Measurements from ENCODE around the gene KIF21A.

The KIF21A gene

DNA sequence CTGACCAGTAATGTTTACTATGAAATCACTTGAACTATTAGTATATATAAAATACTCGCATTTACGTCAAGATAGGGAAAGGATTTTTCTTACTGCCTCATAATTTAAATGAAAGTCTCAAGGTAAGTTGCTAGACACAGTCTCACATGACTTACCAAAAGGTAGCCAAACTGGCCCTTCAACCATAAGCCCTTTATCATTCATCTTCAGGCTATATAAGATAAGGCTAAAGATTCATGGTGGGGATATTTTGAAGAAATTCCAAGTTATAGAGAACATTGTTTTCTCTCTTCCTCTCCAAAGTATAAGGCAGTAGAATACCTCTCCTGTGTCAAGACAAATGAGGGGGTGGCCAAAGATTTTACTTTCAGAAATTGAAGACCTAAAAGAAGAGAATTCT is 23.4 kb downstream of the KIF21A start:
- no peaks in the 10 kb centered on the region for H3K36me3 Mint-ChIP-seq
- H3K9me3 Mint-ChIP-seq: peaks cover 0 to 4% of the 10 kb centered on the region in 2 donors
- DNase-seq (no peak), ATAC-seq (replicated peaks) (no peak)
- no peak overlapping the region for H3K4me3 Mint-ChIP-seq
- no peaks in the 10 kb centered on the region for H3K4me1 Mint-ChIP-seq
- no peak overlapping the region for H3K27ac Mint-ChIP-seq
- H3K27me3 Mint-ChIP-seq: no peaks in the 10 kb centered on the region

DNA sequence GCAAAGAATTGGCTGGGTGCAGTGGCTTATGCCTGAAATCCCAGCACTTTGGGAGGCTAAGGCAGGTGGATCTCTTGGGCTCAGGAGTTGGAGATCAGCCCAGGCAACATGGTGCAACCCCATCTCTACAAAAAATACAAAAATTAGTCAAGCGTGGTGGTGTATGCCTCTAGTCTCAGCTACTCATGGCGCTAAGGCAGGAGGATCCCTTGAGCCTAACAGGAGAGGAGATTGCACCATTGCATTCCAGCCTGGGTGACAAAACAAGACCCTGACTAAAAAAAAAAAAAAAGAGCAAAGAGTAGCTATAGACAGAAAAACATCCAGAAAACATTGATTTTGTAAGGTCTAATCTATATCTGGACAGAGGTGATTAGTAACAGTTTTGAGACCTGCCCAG is 25.0 kb downstream of the KIF21A start:
- DNase-seq (no peak), ATAC-seq (replicated peaks) (no peak)
- Mint-ChIP-seq H3K27ac (no peak overlapping the region), H3K36me3 (no peaks in the 10 kb centered on the region), H3K4me3 (no peak overlapping the region), H3K27me3 (no peaks in the 10 kb centered on the region), H3K4me1 (no peaks in the 10 kb centered on the region), H3K9me3 (peaks cover 0 to 4% of the 10 kb centered on the region in 2 donors)

DNA sequence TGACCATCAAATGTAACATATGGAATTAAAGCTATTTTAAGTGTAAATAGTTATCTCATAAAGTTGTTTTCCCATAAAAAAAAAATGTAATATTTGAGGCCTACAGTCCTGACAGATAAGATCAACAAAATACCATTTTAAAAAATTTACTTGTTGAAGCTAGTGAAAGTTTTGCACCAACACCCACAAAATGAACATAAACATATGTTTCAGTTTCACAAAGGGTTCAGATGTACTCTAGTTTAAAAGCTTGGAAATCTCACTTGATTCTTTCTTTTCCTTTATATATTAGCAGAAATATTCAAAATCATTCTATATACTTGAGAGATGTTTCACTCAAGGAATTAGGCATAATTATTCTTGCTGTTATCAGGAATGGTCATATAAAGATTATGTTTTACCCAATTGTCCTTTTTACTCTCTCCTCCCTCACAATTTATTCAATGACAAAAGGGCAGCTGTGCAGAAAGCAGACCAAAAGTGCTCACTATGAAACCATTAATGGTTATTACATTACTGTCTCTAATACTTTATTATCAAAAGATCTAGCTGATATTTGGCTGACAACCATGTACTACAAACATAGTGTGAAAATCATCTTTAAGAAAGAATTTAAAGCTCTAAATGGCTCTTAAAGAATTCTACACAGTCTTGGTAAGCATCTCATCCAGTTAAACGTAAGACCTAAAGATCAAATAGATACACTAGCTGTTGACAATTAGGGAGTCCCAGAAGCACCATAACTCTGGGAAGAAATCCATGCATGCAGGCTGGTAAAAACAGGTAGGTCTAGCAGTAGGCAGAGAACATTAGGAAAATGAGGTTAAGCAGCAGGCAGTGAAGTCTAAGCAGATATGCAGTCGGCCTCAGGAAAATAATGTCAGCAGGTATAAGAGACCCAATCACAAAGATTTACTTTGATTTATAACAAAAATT is 28.8 kb downstream of the KIF21A start:
- ATAC-seq (replicated peaks) (no peak), DNase-seq (no peak)
- H3K4me3 Mint-ChIP-seq: no peak overlapping the region
- no peaks in the 10 kb centered on the region for H3K4me1 Mint-ChIP-seq
- no peaks in the 10 kb centered on the region for H3K27me3 Mint-ChIP-seq
- no peaks in the 10 kb centered on the region for H3K36me3 Mint-ChIP-seq
- no peak overlapping the region for H3K27ac Mint-ChIP-seq
- H3K9me3 Mint-ChIP-seq: no peaks in the 10 kb centered on the region

DNA sequence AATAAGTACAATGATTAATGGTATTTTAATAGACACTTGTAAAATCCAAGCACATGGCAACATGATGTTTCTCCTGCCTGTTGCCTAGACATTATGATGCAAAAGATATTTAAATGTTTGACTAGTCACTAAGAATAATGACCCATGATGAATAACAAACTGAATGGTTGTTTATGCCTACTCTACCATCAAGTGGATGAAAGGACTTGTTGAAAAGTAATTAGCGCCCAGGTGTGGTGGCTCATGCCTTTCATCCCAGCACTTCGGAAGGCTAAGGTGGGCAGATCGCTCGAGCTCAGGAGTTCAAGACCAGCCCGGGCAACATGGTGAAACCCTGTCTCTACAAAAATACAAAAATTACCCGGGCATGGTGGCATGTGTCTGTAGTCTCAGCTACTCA is 30.7 kb downstream of the KIF21A start:
- no peak for ATAC-seq (replicated peaks)
- Mint-ChIP-seq H3K27me3 (no peaks in the 10 kb centered on the region), H3K27ac (no peak overlapping the region), H3K4me3 (no peak overlapping the region), H3K9me3 (no peaks in the 10 kb centered on the region), H3K4me1 (no peaks in the 10 kb centered on the region), H3K36me3 (no peaks in the 10 kb centered on the region)
- no peak for DNase-seq

DNA sequence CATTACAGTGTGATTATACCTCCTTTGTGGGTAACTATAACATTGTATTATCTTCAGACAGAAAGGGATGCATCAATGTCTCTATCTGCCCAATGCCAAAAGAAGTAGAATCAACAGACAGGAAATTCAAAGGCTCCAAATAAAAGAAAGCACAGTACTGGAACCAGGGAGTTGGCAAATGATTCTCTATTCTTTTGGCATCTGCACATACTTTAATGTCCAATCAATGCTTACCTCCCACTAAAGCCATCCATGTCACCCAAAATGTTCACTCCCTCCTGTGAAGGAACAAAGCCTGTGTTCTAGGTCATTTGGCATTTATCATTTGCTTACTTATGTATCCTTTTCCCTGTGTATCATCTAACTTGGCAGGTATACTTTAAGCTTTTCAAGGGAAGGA is 36.7 kb downstream of the KIF21A start:
- Mint-ChIP-seq H3K27me3 (no peaks in the 10 kb centered on the region), H3K4me3 (no peak overlapping the region), H3K4me1 (no peaks in the 10 kb centered on the region), H3K36me3 (no peaks in the 10 kb centered on the region), H3K9me3 (no peaks in the 10 kb centered on the region), H3K27ac (no peak overlapping the region)
- no peak for ATAC-seq (replicated peaks)
- no peak for DNase-seq

DNA sequence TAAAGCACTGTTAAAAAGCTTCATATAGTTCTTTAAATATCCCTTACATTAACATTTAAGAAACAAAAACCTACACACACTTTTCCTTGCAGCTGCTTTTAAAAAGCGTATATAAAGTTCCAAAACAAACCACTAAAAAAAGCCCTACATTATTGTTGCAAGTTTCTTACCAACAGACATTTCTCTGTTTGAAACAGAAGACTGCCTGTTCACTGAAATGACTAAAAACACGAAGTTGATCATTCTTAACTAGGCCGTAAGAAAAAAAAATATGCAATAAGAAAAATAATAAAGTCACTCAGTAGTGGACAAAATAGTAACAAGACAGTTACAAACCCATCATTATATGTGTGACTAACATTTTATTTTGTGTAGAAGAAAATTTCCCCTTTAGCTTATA is 37.3 kb downstream of the KIF21A start:
- DNase-seq (no peak), ATAC-seq (replicated peaks) (no peak)
- Mint-ChIP-seq H3K36me3 (no peaks in the 10 kb centered on the region), H3K27ac (no peak overlapping the region), H3K27me3 (no peaks in the 10 kb centered on the region), H3K9me3 (no peaks in the 10 kb centered on the region), H3K4me1 (no peaks in the 10 kb centered on the region), H3K4me3 (no peak overlapping the region)

DNA sequence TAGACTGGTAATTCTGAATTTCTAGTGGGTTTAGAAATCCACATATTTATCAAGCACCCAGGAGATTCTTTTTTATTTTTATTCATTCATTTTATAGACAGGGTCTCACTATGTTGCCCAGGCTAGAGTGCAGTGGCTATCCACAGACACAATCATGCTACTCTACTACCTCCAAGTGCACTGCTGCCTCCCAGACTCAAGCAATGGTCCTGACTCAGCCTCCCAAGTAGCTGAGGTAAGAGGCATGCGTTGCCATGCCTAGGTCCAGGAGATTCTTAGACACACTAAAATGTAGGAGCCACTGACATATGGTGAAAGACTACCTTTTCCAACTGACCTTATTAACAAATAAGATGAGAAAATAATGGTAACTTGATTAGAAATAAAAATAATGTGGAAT is 38.9 kb downstream of the KIF21A start:
- no peak overlapping the region for H3K4me3 Mint-ChIP-seq
- H3K27ac Mint-ChIP-seq: no peak overlapping the region
- no peaks in the 10 kb centered on the region for H3K27me3 Mint-ChIP-seq
- no peak for ATAC-seq (replicated peaks)
- H3K36me3 Mint-ChIP-seq: no peaks in the 10 kb centered on the region
- no peaks in the 10 kb centered on the region for H3K4me1 Mint-ChIP-seq
- no peak for DNase-seq
- H3K9me3 Mint-ChIP-seq: no peaks in the 10 kb centered on the region

DNA sequence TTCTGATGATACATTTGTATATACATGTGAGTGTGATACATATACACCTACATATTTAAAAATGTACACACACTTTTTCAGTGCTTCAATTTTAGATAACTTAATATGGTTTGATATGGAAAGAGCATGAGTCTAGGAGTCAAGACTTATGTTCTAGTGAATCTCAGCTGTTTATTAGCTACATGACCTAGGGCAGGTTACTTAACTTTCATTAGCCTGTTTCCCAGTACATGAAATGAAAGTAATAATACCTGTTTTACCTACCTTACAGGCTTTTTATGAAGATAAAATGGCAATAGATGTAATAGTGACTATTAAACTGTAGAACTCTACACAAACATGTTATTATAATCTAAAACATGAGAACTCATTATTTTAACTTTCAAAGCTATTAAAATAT is 39.5 kb downstream of the KIF21A start:
- no peak overlapping the region for H3K27ac Mint-ChIP-seq
- H3K27me3 Mint-ChIP-seq: no peaks in the 10 kb centered on the region
- ATAC-seq (replicated peaks): no peak
- no peaks in the 10 kb centered on the region for H3K36me3 Mint-ChIP-seq
- H3K9me3 Mint-ChIP-seq: no peaks in the 10 kb centered on the region
- H3K4me1 Mint-ChIP-seq: no peaks in the 10 kb centered on the region
- no peak overlapping the region for H3K4me3 Mint-ChIP-seq
- no peak for DNase-seq

DNA sequence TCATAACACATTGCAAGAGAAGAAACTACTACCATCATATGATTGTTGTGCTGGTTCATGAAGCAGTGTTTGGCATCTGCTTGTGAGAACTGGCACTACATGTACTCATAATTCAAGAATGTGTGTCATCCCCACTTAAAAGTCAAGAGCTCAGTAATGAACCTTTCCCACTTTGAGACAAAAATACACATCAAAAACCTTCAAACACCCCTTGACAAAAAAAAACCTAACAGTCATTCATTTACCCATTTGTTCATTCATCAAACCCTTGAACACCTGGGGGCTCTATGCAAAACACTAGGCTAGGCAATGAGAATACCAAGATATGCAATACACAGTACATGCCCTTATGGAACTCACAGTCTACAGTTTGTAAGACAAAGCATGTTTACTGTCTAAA is 40.0 kb downstream of the KIF21A start:
- DNase-seq: no peak
- no peaks in the 10 kb centered on the region for H3K36me3 Mint-ChIP-seq
- no peaks in the 10 kb centered on the region for H3K9me3 Mint-ChIP-seq
- H3K27me3 Mint-ChIP-seq: no peaks in the 10 kb centered on the region
- no peaks in the 10 kb centered on the region for H3K4me1 Mint-ChIP-seq
- no peak overlapping the region for H3K27ac Mint-ChIP-seq
- ATAC-seq (replicated peaks): no peak
- H3K4me3 Mint-ChIP-seq: no peak overlapping the region

DNA sequence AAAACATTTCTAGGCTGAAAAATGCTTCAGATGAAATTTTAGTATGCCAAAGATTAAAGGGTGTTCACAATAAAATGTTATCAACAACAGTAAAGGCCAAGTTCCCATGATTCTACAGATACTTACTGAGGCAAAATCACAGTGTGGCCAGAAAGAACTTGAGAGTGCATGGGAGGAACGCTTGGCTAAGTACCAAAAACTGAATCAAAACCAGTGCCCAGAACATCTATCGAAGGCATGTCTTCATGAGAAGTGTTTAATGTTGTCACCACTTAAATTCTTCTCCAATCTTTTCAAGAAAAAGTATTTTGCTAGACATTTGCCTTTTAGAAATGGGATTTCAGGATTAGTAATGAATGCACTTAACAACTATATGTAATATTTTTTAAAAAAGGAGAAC is 41.5 kb downstream of the KIF21A start:
- ATAC-seq (replicated peaks): no peak
- H3K9me3 Mint-ChIP-seq: no peaks in the 10 kb centered on the region
- no peak for DNase-seq
- no peaks in the 10 kb centered on the region for H3K4me1 Mint-ChIP-seq
- no peak overlapping the region for H3K27ac Mint-ChIP-seq
- no peaks in the 10 kb centered on the region for H3K27me3 Mint-ChIP-seq
- H3K4me3 Mint-ChIP-seq: no peak overlapping the region
- no peaks in the 10 kb centered on the region for H3K36me3 Mint-ChIP-seq

DNA sequence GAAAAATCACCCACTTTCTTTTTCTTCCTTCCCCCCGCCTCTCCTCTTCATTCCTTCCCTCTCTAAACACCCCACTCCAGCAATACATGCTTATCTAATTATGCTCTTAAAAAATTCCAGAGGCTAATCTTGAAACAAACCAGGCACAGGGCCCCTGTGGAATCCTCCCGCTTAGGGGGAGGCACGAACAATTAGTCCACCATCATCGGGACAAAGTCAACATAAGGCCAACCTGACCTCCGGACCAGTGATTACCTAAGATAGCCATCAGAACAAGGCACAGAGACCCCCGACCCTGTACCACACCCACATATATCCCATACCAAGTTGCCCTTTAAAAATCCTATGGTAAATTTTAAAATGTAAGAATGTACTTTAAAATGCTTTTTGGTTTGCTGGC is 47.1 kb downstream of the KIF21A start:
- no peak for DNase-seq
- Mint-ChIP-seq H3K4me1 (no peaks in the 10 kb centered on the region), H3K36me3 (no peaks in the 10 kb centered on the region), H3K4me3 (no peak overlapping the region), H3K9me3 (no peaks in the 10 kb centered on the region), H3K27ac (no peak overlapping the region), H3K27me3 (peaks cover 0 to 10% of the 10 kb centered on the region in 2 donors)
- no peak for ATAC-seq (replicated peaks)

DNA sequence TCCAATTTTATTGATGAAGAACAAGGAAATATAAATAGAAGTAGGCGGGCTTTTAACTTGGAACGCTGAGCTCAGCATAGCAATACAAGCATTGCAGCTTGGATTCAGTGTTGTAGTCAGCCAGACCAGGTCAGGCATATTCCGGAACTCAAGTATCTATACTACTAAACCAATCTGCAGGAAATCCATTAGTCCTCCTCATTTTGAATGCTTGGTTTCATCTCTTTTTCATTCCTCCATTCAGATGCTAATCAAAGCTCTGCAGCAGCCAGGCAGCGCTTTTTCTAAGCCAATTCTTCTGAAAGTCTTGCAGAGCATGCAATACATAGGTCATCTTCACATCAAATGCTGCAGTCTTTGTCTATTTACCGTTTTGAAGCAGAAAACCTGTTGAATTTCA is 49.0 kb downstream of the KIF21A start:
- Mint-ChIP-seq H3K27ac (no peak overlapping the region), H3K27me3 (peaks cover 0 to 10% of the 10 kb centered on the region in 2 donors), H3K9me3 (no peaks in the 10 kb centered on the region), H3K4me3 (no peak overlapping the region), H3K36me3 (no peaks in the 10 kb centered on the region), H3K4me1 (no peaks in the 10 kb centered on the region)
- ATAC-seq (replicated peaks): no peak
- DNase-seq: no peak

DNA sequence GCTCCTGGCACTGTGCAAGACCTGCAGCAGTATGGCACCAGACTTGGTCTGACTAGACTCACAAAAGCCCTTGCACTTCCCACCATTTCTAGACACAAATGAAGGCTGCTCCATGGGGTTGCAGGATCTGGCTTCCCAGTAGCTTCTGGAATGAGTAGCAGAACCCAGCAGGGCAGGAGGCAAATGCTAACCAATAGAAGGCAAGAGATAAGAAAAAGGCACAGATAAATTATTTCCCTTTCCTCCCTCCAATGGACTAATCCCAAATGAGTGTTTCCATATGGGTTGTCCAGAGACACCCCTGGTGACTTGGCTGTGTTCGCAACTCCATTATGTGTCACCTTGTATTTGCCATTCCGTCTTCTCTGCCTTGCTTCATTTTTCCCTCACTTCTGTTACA is 49.7 kb downstream of the KIF21A start:
- H3K27me3 Mint-ChIP-seq: peaks cover 0 to 10% of the 10 kb centered on the region in 2 donors
- H3K4me1 Mint-ChIP-seq: no peaks in the 10 kb centered on the region
- H3K9me3 Mint-ChIP-seq: no peaks in the 10 kb centered on the region
- no peaks in the 10 kb centered on the region for H3K36me3 Mint-ChIP-seq
- no peak overlapping the region for H3K27ac Mint-ChIP-seq
- DNase-seq (no peak), ATAC-seq (replicated peaks) (no peak)
- H3K4me3 Mint-ChIP-seq: no peak overlapping the region

DNA sequence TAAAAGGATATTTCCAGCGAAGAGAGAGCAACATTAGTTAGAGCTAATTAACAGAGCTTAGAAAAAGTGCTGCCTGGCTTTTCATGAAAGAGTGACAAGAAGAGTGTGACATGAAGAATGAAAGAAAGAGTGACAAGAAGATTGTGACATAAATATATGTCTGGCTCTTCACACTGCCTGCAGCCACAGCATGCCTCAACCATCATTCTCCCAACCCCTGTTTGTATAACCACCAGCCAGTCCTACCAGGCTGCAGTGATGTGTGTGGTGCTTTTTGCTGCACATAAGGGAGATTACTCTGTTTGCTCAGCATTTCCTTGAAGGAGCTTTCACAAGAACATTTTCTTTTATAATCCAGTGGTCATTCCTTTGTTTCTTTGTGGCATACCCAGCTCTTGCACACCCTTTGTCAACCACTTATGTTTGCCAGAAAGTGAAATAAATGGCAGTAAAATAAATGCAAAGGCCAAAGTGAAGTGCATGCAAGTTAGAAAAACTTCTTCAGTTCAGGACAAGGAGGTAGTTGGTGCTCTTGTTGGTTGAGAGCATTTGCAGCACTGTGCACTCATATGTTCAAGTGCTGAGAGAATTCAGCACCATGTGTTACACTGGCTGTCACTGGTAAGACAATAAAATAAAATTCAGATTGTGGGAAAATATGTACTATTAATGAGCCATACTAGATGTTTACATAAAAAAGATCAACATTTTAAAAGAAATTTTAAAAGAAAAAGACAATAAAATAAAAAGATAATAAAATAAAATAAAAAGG is 50.6 kb downstream of the KIF21A start:
- H3K27me3 Mint-ChIP-seq: peaks cover 0 to 10% of the 10 kb centered on the region in 2 donors
- ATAC-seq (replicated peaks) (no peak), DNase-seq (no peak)
- H3K4me1 Mint-ChIP-seq: no peaks in the 10 kb centered on the region
- H3K36me3 Mint-ChIP-seq: no peaks in the 10 kb centered on the region
- no peak overlapping the region for H3K4me3 Mint-ChIP-seq
- H3K27ac Mint-ChIP-seq: no peak overlapping the region
- H3K9me3 Mint-ChIP-seq: no peaks in the 10 kb centered on the region

DNA sequence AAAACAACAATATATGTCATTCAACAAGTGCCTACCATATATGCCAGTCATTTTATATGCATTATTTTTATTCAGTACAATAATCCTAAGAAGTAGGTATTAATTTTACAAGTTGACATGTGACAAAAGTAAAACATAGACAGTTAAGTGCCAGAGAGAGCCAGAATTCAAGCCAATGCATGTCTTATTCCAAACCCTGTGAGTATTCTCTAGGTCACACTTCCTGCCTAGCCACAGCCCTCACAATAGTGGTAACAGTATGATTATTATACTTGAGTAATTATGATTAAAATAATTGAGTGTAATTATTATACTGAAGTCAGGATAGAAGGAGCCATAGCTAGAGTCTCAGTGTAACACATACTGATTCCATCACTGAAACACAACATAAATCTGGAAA is 52.2 kb downstream of the KIF21A start:
- DNase-seq: no peak
- H3K4me3 Mint-ChIP-seq: no peak overlapping the region
- H3K36me3 Mint-ChIP-seq: no peaks in the 10 kb centered on the region
- no peaks in the 10 kb centered on the region for H3K9me3 Mint-ChIP-seq
- no peak overlapping the region for H3K27ac Mint-ChIP-seq
- no peaks in the 10 kb centered on the region for H3K4me1 Mint-ChIP-seq
- ATAC-seq (replicated peaks): no peak
- peaks cover 0 to 6% of the 10 kb centered on the region in 2 donors for H3K27me3 Mint-ChIP-seq

Data from stimulated activated naive B cell treated with anti-CD40 and anti-IgM and Interleukin-4, amounts not matched to agents 10 μg/mL and 1 μg/mL and 100 μg/mL, for 72 hours (primary cell).